NB4 (cell line): ENCODE data around the gene RCOR1.

Experiments used
- DNase-seq: peaks from one replicate; pipeline ENCODE4 v3.0.0; 2010; ENCODE audit warnings: low read depth
- H3K4me3 ChIP-seq: one replicate; pipeline ENCODE4 v1.5.1; 2011; ENCODE audit warnings: mild to moderate bottlenecking, low read depth, low read length, moderate library complexity
- CTCF ChIP-seq: IDR thresholded peaks from one replicate; pipeline ENCODE4 v1.5.1; 2012; ENCODE audit warnings: low read depth, low read length
- MYC ChIP-seq: IDR thresholded peaks from 2 replicates; pipeline ENCODE4 v1.6.1; 2011; ENCODE audit warnings: low read depth, low read length
- POLR2A ChIP-seq: IDR thresholded peaks from 2 replicates; pipeline ENCODE4 v1.6.1; 2011; ENCODE audit warnings: mild to moderate bottlenecking; ENCODE audit not compliant: insufficient read length; ENCODE audit errors: extremely low read depth
- TF ChIP-seq, protein P1 (sequence below): IDR thresholded peaks from 2 replicates; pipeline ENCODE4 v1.6.1; 2011; ENCODE audit warnings: low read depth, low read length

The RCOR1 gene

GRCh38 chr14:102723650-102724049 is 131.2 kb downstream of the RCOR1 start:
- TF ChIP-seq CTCF (no peak), MYC (no peak), POLR2A (no peak)
- TF ChIP-seq, protein P1, sequence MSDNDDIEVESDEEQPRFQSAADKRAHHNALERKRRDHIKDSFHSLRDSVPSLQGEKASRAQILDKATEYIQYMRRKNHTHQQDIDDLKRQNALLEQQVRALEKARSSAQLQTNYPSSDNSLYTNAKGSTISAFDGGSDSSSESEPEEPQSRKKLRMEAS: no peak

DNA sequence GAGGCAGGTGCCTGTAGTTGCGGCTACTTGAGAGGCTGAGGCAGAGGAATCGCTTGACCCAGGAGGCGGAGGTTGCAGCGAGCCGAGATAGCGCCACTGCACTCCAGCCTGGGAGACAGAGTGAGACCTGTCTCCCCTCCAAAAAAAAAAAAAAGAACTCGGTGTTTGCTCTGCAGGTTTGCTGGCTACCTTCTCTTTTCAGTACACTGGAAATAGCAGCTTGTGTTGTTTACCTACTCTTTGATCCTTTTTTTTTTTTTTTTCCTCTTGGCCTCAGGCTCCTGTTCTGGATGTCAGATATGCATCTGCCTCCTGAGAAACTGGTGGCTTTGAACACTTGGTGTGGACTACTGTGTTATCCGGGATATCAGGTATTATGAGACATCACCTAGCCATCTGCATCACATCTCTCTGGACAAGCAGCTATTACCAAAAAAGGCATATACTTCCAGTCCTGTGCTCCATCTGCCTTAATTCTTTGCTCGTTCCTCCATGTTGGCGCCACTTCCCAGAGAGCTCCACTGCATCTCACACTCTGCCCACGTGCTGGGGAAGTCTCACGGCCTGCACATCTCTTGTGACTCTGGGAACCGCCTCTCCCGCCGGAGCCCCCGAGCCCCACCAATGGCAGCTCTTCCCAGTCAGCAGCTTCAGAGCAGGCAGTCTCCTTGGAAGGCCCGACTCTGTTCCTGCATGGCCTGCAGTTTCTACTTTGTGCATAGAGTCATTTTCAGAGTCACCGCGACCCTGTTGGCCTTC is 133.9 kb downstream of the RCOR1 start:
- DNase-seq: no peak
- TF ChIP-seq, protein P1: no peak
- TF ChIP-seq POLR2A: no peak
- TF ChIP-seq MYC: no peak
- no peak for TF ChIP-seq CTCF
- H3K4me3 ChIP-seq: no peak overlapping the region

More at GRCh38 chr14:102723650-102724049, 131.2 kb downstream of the RCOR1 start:
- DNase-seq: no peak
- H3K4me3 ChIP-seq: no peak overlapping the region

DNA sequence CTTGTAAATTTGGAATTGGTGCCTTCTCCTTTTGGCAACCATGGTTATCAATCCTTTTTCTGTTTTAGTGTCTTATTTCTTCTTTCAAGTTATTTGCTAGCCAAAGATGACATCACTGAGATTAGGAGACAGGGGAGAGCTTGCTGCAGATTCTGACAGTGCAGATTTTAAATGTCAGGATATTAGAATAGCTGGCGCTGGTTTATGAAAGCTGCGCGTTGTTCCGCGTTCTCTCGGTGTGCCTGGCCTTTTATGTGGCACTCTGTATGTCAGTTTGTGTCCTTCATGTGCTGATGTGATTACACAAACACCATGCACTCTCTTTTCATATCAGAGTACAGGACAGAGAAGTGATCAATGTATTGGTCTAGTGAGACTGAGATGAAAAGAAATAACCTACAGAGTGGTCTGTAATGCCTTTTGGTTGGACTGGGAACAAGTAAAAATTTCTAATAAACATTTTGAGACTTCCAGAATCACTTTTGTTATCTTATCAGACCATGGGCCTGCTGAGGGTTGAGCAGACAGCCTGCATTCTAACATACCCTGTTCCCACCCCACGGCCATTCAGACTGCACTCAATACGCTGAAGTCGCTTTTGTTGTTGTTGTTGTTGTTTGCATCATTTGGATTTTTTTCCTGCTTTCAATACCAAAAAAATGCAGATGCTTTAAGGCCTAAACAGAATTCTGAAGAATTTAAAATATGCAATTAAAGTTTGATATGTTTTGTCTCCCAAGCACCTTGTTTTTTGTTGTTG is 135.1 kb downstream of the RCOR1 start:
- H3K4me3 ChIP-seq: no peak overlapping the region
- TF ChIP-seq MYC (no peak), CTCF (no peak), POLR2A (no peak)
- TF ChIP-seq, protein P1: no peak
- DNase-seq: no peak

DNA sequence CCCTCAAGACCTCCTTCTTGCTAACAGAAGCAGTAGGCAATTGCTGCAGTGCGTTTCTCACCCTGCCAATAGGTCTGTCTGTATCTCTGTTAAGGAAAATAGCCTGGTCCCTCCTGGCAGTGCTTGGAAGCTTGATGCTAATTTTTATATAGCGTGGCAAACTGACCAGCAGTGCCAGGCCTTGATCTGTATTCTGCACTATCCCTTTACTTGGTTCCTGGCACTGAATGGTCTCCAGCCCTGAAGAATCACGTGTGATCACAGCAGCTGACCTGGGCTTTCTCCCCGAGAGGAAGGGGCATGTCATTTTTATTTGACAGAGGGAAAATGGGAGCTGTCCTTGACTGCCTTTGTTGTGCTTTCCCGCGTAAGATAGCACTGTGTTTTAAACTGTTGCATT is 136.1 kb downstream of the RCOR1 start:
- no peak overlapping the region for H3K4me3 ChIP-seq
- no peak for TF ChIP-seq MYC
- no peak for DNase-seq

GRCh38 chr14:102729268-102729667 is 136.8 kb downstream of the RCOR1 start:
- no peak overlapping the region for H3K4me3 ChIP-seq
- no peak for TF ChIP-seq MYC
- no peak for TF ChIP-seq POLR2A
- no peak for TF ChIP-seq CTCF
- TF ChIP-seq, protein P1: no peak
- no peak for DNase-seq

GRCh38 chr14:102729825-102730224 is 137.4 kb downstream of the RCOR1 start:
- DNase-seq: no peak
- no peak overlapping the region for H3K4me3 ChIP-seq
- TF ChIP-seq, protein P1: no peak
- TF ChIP-seq POLR2A: no peak
- no peak for TF ChIP-seq CTCF
- no peak for TF ChIP-seq MYC
